ENCODE data around the gene DYSF. TPM values are rescaled to one million over a fixed set of nuclear protein-coding genes. Genes with fewer than 3 reads are reported as not detected.
"Not testable (repeated sequence)": the region's sequence is repeated elsewhere in the genome, so short reads cannot be mapped to it uniquely, and the experiment has no call there.

DYSF gene
- total RNA-seq, 2 donors from 2014 or later: 23.0 to 36.6 TPM

DNA sequence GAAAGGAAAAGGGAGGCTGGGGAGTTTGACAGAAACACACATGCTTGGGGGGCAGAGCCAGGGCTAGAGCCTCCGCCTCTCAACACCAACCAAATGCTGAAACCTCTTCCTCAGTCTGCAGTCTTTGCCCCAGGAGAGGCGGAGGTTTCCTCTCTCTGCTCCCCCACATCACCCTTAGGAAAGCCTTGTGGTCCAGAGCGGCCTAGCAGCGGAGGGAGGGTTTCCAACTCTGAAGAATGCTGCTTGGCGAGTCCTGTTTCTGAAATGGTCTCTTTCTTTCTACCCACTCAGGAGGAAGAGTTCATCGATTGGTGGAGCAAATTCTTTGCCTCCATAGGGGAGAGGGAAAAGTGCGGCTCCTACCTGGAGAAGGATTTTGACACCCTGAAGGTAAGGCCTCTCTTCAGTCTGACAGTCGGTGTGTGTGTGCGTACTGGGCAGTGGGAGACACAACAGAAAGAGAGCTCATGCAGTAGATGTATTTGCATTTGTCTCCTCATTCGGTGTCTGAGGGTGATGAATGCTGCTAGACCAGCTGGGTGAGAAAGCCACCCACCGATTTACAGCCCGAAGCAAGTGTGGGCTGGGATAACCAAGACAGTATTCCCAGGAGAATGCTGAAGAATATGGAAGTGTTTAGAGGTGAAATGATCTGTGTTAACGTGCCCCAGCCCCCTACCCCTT, 190.5 kb downstream of the DYSF start:
- Mint-ChIP-seq H3K4me3 (no peak overlapping the region), H3K27ac (no peak overlapping the region), H3K9me3 (no peaks in the 10 kb centered on the region), H3K4me1 (ENCODE audit: low read depth in 2 of 2) (no peaks in the 10 kb centered on the region), H3K27me3 (peaks cover 6 to 7% of the 10 kb centered on the region in 2 donors), H3K36me3 (no peaks in the 10 kb centered on the region)
- ATAC-seq: no peak
- DNase-seq (ENCODE audit: low spot score): no peak

DNA sequence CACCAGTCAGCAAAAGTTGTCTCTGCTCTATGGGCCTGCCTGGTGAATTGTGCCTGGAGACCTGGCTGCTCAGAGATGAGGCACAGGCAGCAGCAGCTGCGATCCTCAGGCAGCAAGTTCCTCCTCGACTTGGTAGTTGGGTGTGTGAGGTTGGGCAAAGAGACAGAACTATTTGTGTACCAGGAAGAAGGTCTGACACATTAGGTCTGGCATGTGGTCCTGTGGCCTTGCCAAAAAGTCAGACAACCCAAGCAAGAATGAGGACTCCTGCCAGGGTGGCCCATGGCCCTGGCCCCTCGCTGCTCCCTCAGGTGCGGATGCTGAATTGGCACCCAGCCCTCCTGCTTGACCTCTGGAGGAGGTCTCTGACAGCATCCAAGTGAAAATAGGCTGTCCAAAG, 192.7 kb downstream of the DYSF start:
- no peak overlapping the region for H3K27ac Mint-ChIP-seq
- DNase-seq (ENCODE audit: low spot score): no peak
- ATAC-seq: no peak
- no peaks in the 10 kb centered on the region for H3K4me1 Mint-ChIP-seq (ENCODE audit: low read depth in 2 of 2)
- no peaks in the 10 kb centered on the region for H3K36me3 Mint-ChIP-seq
- H3K9me3 Mint-ChIP-seq: no peaks in the 10 kb centered on the region
- H3K27me3 Mint-ChIP-seq: peaks cover 12 to 20% of the 10 kb centered on the region in 2 donors
- H3K4me3 Mint-ChIP-seq: no peak overlapping the region

DNA sequence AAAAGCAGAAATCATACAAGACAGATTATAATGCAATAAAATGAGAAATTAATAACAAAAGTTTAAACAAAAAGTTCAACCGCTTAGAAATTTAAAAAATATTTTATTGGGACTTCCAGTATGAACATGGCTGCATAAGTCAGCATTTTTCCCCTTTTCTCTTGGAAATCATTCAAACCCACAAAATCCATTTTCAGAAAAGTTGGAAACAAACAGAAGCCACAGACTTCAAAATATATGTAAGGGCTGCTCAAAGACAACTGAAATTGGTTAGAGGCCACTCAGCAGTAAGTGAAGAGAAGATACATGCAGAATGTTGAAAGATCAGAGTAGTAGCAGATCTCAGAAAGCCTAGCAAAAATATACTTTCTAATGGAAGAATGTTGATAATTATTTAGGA, 194.0 kb downstream of the DYSF start:
- peaks cover 12 to 20% of the 10 kb centered on the region in 2 donors for H3K27me3 Mint-ChIP-seq
- no peaks in the 10 kb centered on the region for H3K36me3 Mint-ChIP-seq
- no peak overlapping the region for H3K4me3 Mint-ChIP-seq
- DNase-seq (ENCODE audit: low spot score) (no peak), ATAC-seq (no peak)
- H3K27ac Mint-ChIP-seq: no peak overlapping the region
- no peaks in the 10 kb centered on the region for H3K9me3 Mint-ChIP-seq
- H3K4me1 Mint-ChIP-seq (ENCODE audit: low read depth in 2 of 2): no peaks in the 10 kb centered on the region

DNA sequence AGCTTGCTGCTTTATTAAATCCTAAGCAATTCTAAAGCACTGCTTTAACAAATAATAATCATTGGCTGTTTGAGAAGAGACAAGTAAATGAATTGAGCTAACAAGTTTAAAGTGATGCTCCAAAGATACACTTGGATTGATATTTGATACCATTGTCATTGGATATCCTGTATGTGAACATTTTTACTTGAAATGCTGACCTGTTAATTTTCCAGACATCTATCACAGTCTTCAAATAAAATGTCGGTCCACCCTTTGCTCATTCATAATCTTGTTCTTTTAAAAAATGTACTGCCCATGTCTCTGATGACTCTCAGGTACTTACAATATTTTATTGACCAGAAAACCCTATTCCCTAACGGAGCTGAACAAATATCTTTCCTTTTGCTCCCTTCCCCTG, 202.1 kb downstream of the DYSF start:
- peaks cover 0 to 6% of the 10 kb centered on the region in 2 donors for H3K27me3 Mint-ChIP-seq
- ATAC-seq: no peak

GRCh38 chr2:71658256-71658655, 204.9 kb downstream of the DYSF start:
- not testable (repeated sequence) for ATAC-seq; H3K4me3 Mint-ChIP-seq; DNase-seq (ENCODE audit: low spot score); H3K27ac Mint-ChIP-seq; H3K4me1 Mint-ChIP-seq (ENCODE audit: low read depth in 2 of 2); H3K27me3 Mint-ChIP-seq
- peaks cover 13% of the 10 kb centered on the region for H3K36me3 Mint-ChIP-seq
- peaks cover 17% of the 10 kb centered on the region for H3K9me3 Mint-ChIP-seq

More for the DNA sequence above, 202.1 kb downstream of the DYSF start:
- peaks cover 13% of the 10 kb centered on the region for H3K36me3 Mint-ChIP-seq
- no peak for DNase-seq (ENCODE audit: low spot score)
- no peak overlapping the region for H3K4me3 Mint-ChIP-seq
- peaks cover 17% of the 10 kb centered on the region for H3K9me3 Mint-ChIP-seq
- H3K4me1 Mint-ChIP-seq (ENCODE audit: low read depth in 2 of 2): no peaks in the 10 kb centered on the region
- H3K27ac Mint-ChIP-seq: no peak overlapping the region

DNA sequence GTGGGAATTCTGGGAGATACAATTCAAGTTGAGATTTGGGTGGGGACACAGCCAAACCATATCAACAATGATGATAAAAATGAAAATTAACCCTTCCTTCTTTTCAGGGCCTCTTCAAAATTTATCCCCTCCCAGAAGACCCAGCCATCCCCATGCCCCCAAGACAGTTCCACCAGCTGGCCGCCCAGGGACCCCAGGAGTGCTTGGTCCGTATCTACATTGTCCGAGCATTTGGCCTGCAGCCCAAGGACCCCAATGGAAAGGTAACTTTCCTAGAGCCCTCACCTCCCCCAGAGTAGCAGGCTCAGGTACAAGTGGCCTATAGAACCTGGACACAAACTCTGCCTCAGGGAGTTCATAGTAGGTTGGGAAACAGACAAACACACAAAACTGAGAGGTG, 205.4 kb downstream of the DYSF start:
- H3K27me3 Mint-ChIP-seq: peaks cover 0 to 6% of the 10 kb centered on the region in 2 donors
- H3K4me3 Mint-ChIP-seq: no peak overlapping the region
- peaks cover 13% of the 10 kb centered on the region for H3K36me3 Mint-ChIP-seq
- H3K9me3 Mint-ChIP-seq: peaks cover 17% of the 10 kb centered on the region
- no peak for ATAC-seq
- H3K27ac Mint-ChIP-seq: no peak overlapping the region
- no peak for DNase-seq (ENCODE audit: low spot score)
- H3K4me1 Mint-ChIP-seq (ENCODE audit: low read depth in 2 of 2): no peaks in the 10 kb centered on the region

DNA sequence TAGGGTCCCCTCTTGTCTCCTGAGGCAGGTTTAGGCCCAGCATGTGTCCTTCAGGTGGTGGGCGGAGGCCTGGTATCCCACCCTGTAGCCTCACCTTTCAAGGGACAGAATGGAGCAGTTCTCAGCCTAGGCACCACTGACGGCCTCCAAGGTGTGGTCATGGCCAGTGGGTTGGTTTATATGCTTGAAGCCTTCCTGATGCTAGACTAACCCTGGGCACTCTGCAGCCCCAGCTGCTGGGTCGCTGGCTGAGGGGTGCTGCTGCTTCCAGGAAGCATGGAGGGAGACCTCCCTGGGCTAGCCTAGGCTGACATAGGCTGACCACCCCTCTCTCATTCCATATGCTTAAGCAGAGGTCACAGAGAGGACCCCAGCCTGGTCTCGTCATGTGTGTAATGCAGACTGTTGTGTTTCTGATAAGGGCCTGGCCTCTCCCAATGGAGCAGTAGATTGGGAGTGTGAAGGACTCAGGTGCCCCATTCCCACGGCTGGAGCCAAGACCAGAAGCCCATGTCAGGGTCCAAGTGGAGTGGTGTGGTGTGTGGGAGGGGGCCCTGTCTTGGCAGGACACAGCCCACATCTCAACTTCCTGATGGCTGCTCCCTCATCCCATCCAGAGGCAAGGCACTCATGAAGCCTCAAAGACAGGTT, 206.6 kb downstream of the DYSF start:
- Mint-ChIP-seq H3K27ac (no peak overlapping the region), H3K27me3 (peaks cover 0 to 6% of the 10 kb centered on the region in 2 donors), H3K4me1 (ENCODE audit: low read depth in 2 of 2) (no peaks in the 10 kb centered on the region), H3K36me3 (peaks cover 13% of the 10 kb centered on the region), H3K9me3 (peaks cover 17% of the 10 kb centered on the region), H3K4me3 (no peak overlapping the region)
- DNase-seq (ENCODE audit: low spot score) (no peak), ATAC-seq (peak; percentile 34 to 52)

DNA sequence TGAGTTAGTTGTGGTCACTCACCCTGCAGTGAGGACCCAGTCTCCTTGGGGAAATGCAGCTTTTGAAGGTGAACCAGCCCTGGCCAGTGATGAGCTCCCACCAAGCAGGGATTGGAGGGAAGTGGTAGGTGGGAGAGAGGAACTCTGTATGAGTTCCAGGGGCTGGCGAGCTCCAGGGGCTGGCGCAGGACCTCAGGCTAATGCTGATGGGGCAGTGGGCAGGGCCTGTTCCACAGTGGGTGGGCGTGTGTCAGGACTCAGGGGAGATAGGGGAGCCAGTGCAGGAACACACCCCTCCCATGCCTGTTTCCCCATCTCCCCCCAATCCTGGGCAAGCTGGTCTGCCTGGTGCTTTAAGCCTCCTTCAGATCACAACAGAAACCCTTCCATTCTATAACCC, 208.4 kb downstream of the DYSF start:
- no peaks in the 10 kb centered on the region for H3K27me3 Mint-ChIP-seq
- H3K9me3 Mint-ChIP-seq: peaks cover 11% of the 10 kb centered on the region
- no peaks in the 10 kb centered on the region for H3K4me1 Mint-ChIP-seq (ENCODE audit: low read depth in 2 of 2)
- DNase-seq (ENCODE audit: low spot score) (no peak), ATAC-seq (no peak)
- peaks cover 8% of the 10 kb centered on the region for H3K36me3 Mint-ChIP-seq
- no peak overlapping the region for H3K4me3 Mint-ChIP-seq
- H3K27ac Mint-ChIP-seq: no peak overlapping the region

- DNase-seq (ENCODE audit: low spot score): no peak
- Mint-ChIP-seq H3K36me3 (peaks cover 7% of the 10 kb centered on the region), H3K4me3 (no peak overlapping the region), H3K27me3 (no peaks in the 10 kb centered on the region), H3K27ac (no peak overlapping the region), H3K4me1 (ENCODE audit: low read depth in 2 of 2) (no peaks in the 10 kb centered on the region), H3K9me3 (peaks cover 11% of the 10 kb centered on the region)
- no peak for ATAC-seq
Measured at GRCh38 chr2:71662665-71663394, 209.5 kb downstream of the DYSF start.

GRCh38 chr2:71664161-71664560, 210.8 kb downstream of the DYSF start:
- no peak for DNase-seq (ENCODE audit: low spot score)
- ATAC-seq: no peak
- H3K36me3 Mint-ChIP-seq: no peaks in the 10 kb centered on the region
- H3K9me3 Mint-ChIP-seq: peaks cover 2% of the 10 kb centered on the region
- H3K27ac Mint-ChIP-seq: no peak overlapping the region
- no peaks in the 10 kb centered on the region for H3K4me1 Mint-ChIP-seq (ENCODE audit: low read depth in 2 of 2)
- H3K27me3 Mint-ChIP-seq: no peaks in the 10 kb centered on the region
- no peak overlapping the region for H3K4me3 Mint-ChIP-seq

DNA sequence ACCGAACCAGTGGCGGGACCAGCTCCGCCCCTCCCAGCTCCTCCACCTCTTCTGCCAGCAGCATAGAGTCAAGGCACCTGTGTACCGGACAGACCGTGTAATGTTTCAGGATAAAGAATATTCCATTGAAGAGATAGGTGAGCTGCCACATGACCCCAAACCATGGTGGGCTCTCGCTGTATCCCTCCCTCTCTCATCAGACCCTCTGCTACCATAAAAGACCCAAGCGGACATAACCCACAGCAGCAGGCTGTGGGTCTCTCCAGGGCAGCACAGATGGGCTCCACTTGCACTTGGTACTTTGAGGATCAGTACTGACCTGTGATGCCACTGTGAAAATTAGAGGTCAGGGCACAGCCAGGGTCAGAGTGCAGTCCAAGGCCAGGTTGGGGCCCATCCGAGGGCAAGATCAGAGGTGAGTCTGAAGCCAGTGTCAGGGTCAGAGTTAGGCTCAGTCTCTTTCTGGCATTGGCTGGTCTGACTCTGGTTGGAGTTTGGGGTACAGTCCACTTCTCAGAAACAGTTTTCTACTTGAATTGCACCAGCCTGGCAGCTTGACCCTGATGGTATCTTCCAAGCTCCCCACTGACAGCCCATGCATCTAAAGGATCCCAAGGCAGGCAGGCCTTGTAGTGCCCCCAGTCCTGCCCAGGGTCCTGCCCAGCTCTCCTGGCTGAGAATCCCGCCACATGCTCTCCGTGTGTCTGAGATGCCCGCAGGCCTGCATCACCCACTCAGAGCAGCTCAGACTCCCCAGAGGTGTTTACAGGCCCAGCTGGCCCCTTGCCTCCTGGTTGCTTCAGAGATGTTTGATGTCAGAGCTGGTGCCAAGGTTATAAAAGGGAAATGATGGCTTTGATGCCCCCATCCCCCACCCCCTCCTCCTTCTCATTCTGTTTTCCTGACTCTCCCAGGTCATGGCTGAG, 212.1 kb downstream of the DYSF start:
- Mint-ChIP-seq H3K27me3 (no peaks in the 10 kb centered on the region), H3K9me3 (no peaks in the 10 kb centered on the region), H3K4me1 (ENCODE audit: low read depth in 2 of 2) (no peaks in the 10 kb centered on the region), H3K36me3 (no peaks in the 10 kb centered on the region), H3K27ac (no peak overlapping the region), H3K4me3 (no peak overlapping the region)
- ATAC-seq (peak in 1 of 2 donors; percentile 37), DNase-seq (ENCODE audit: low spot score) (no peak)

DNA sequence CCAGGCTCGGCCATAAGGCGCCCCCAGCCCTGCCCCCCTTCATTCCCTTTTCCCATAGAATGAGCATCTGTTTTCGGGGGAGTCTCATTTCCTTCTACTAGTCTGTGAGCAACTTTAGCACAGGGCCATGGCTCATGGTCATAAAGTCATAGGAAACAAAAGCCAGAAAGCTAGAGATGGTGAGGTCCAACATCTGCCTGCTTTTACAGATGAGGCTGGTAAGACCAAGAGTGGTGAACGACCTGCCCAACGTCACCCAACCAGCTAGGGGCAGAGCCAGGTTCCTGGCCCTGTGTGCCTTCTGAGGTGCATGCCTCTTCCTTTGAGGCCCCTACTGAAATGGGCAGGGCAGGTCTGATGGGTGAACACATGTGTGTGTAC, 212.7 kb downstream of the DYSF start:
- DNase-seq (ENCODE audit: low spot score) (no peak), ATAC-seq (no peak)
- Mint-ChIP-seq H3K9me3 (no peaks in the 10 kb centered on the region), H3K27me3 (no peaks in the 10 kb centered on the region), H3K27ac (no peak overlapping the region), H3K4me3 (no peak overlapping the region), H3K4me1 (ENCODE audit: low read depth in 2 of 2) (no peaks in the 10 kb centered on the region), H3K36me3 (no peaks in the 10 kb centered on the region)

Measured in natural killer cell treated with Interleukin-12 subunit alpha and Interleukin-12 subunit beta and Interleukin-15 and Interleukin-18, amount 100 ng/mL, for 72 hours (primary cell).